Activated CD4-positive, alpha-beta T cell treated with anti-CD3 and anti-CD28 coated beads, Interleukin-2, amount 50 U/mL, for 16 hours (primary cell): Measurements from ENCODE around the gene CNPY4.
"Not testable (repeated sequence)": the region's sequence is repeated elsewhere in the genome, so short reads cannot be mapped to it uniquely, and the experiment has no call there.

ENCODE experiments used
- DNase-seq: peaks from one replicate; pipeline ENCODE4 v3.0.0-alpha.2; 2020

The CNPY4 gene

GRCh38 chr7:100122067-100122466 lies 2.6 kb downstream of the CNPY4 start:
- DNase-seq: no peak

DNA sequence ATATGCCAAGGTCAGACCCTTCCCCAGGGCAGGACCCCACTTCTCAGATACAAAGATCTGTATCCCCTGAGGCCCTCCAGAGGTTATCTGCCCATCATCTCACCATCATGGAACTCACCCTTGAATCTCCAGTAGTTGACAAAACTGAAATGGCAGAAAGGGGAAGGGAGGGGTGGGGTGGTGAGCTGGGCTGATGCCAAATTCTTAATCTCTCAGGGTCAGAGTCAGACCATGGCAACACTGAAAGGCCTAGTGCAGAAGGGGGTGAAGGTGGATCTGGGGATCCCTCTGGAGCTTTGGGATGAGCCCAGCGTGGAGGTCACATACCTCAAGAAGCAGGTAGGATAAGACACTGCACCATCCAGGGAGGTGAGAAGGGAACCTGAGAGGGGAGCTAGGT lies 3.1 kb downstream of the CNPY4 start:
- DNase-seq: no peak

DNA sequence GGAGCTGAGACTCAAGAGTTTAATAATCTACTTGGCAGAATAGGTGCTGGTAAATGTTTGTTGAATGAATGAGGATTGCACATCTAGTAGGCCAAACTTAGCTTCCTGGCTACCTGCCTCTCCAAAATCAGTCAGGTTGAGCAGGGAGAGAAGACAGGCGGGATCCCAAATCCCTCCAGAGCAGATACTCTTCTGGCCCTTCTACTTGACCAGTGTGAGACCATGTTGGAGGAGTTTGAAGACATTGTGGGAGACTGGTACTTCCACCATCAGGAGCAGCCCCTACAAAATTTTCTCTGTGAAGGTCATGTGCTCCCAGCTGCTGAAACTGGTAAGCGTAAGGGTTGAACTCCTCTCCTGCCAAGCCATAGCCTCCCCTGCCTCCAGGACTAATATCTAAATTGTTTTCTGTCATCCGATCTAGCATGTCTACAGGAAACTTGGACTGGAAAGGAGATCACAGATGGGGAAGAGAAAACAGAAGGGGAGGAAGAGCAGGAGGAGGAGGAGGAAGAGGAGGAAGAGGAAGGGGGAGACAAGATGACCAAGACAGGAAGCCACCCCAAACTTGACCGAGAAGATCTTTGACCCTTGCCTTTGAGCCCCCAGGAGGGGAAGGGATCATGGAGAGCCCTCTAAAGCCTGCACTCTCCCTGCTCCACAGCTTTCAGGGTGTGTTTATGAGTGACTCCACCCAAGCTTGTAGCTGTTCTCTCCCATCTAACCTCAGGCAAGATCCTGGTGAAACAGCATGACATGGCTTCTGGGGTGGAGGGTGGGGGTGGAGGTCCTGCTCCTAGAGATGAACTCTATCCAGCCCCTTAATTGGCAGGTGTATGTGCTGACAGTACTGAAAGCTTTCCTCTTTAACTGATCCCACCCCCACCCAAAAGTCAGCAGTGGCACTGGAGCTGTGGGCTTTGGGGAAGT lies 5.1 kb downstream of the CNPY4 start:
- DNase-seq: no peak

GRCh38 chr7:100126239-100126930 lies 7.0 kb downstream of the CNPY4 start:
- no peak for DNase-seq

- DNase-seq: peak; percentile 92
These were observed 7.8 kb downstream of the CNPY4 start, which contains the start of gene MBLAC1 for GRCh38 chr7:100126931-100127865. MBLAC1 (plus strand) TSS chr7:100126967; CDS start chr7:100127396, 429 bp downstream.

DNA sequence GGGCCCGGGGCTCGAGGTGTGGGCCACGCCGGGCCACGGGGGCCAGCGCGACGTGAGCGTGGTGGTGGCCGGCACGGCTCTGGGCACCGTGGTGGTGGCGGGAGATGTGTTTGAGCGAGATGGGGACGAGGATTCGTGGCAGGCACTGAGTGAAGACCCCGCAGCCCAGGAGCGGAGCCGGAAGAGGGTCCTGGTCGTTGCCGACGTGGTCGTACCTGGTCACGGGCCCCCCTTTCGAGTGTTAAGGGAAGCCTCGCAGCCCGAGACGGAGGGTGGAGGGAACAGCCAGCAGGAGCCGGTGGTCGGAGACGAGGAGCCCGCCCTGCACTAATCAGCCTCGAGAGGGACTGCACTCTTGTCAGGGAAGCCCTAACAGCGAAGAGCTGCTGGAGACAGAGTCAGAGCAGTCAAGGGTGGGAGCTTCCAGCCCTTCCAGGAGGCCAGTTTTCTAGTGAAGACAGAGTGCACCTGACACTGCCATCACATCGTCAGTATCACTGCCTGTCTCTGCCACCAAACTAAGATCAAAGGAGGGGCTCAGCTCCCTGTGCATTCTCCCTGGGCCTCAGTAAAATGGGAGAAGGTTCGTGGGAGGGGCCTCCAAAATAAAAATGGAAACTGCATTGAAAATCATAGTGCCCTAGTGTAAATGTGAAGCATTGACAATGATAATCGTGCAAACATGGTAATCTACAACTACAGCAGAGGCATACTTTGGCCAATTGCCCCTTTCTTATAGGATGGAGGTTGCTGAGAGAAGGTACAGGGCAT lies 8.6 kb downstream of the CNPY4 start:
- no peak for DNase-seq

- no peak for DNase-seq
These were observed 9.2 kb downstream of the CNPY4 start for GRCh38 chr7:100128637-100128963.

DNA sequence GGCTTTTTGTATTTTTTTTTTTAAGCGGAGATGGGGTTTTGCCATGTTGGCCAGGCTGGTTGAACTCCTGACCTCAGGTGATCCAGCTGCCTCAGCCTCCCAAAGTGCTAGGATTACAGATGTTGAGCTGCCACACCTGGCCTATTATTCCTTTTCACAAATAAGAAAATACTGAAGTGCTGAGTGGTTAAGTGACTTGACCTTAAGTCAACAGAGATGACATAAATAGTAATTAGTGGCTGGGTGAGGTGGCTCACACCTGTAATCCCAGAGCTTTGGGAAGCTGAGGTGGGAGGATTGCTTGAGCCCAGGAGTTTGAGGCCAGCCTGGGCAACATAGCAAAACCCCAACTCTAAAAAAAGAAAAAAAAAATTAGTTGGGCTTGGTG lies 10.8 kb downstream of the CNPY4 start:
- DNase-seq: not testable (repeated sequence)

GRCh38 chr7:100130608-100131453 lies 11.4 kb downstream of the CNPY4 start:
- DNase-seq: peak; percentile 81

DNA sequence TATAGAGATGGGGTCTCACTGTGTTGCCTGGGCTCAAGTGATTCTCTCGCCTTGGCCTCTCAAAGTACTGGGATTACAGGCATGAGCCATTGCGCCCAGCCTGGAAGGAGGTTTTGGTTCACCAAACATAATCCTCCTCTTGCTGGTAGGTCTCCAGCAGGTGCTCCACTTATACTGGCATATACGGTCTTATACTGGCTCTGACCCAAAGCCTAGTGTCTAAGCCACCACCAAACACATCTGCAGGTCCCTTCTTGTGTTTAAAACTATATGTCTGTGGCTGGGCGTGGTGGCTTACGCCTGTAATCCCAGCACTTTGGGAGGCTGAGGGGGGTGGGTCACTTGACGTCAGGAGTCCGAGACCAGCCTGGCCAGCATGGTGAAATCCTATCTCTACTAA lies 12.7 kb downstream of the CNPY4 start:
- no peak for DNase-seq

GRCh38 chr7:100132697-100133151 lies 13.3 kb downstream of the CNPY4 start:
- DNase-seq: peak; percentile 71

GRCh38 chr7:100137851-100138760 lies 18.7 kb downstream of the CNPY4 start:
- DNase-seq: no peak

GRCh38 chr7:100141555-100141949 lies 22.1 kb downstream of the CNPY4 start:
- DNase-seq: no peak

DNA sequence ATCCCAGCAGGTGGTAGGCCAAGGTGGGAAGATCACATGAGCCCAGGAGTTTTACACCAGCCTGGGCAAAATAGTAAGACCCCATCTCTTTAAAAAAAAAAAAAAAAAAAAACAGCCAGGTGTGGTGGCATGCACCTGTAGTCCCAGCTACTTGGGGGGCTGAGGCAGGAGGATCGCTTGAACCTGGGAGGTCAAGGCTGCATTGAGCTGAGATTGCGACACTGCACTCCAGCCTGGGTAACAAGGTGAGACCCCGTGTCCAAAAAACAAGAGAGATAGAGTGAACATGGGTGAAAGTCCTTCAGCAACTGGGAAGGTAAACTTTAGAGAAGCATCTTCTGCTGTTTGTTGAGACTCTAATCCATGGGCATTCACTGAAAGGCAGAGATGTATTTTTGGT lies 23.0 kb downstream of the CNPY4 start:
- no peak for DNase-seq

DNA sequence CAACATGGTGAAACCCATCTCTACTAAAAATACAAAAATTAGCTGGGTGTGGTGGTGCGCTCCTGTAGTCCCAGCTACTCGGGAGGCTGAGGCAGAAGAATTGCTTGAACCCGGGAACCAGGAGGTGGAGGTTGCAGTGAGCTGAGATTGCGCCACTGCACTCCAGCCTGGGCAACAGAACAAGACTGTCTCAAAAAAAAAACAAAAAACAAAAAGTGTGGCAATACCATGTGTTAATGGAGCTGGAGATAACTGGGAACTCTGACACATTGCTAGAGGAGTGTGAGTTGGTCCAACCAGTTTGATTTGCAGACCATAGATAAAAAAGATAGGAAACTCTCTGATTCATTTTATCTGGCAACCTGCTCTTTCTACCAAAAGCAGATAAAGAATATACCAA lies 26.9 kb downstream of the CNPY4 start:
- DNase-seq: not testable (repeated sequence)

GRCh38 chr7:100147278-100147677 lies 27.8 kb downstream of the CNPY4 start:
- DNase-seq: no peak

- no peak for DNase-seq
These were observed 28.8 kb downstream of the CNPY4 start for GRCh38 chr7:100148225-100148558.

DNA sequence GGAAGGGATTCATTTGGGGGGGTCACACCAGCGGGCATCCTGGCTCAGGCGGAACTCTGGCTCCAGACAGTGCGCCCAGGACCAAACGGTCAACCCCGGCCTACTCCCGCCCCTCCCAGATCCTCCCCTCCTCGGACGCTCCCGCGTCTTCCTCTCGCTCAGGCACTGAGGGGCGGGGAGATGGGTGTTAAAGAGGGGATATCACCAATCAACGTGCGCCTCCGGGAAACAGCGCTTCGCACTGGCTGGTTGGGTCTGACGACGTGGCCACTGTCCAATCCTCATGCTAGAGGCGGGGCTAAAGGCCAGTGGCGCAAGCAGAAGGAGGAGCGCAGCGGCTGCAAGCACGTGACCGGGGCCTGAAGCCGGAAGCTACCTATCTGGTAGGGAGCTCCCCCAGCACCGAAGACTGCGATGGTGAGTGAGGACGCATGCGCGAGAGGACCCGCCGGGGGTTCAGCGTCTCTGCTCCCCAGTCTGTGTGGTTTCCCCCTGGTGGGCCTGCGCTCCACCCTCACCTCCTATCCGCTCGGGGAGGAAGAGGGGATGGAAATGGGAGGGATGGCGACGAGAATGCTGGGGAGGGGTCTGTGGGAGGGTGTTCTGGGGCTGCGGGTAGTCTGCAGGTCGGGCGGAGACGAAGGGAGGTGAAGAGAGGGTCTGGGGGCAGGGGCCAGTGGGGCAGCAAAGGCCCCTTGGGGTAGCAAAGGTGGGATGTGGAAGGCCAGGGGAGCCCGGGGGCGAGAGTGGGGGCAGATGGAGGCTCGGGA lies 29.3 kb downstream of the CNPY4 start, which contains the start of gene LAMTOR4:
Gene LAMTOR4, plus strand, starts transcription at position 360 of the 770 bp plus-strand sequence. Its CDS starts 55 bp downstream, at position 415.
- DNase-seq: peak; percentile 100

- DNase-seq: no peak
These were observed 33.0 kb downstream of the CNPY4 start for GRCh38 chr7:100152404-100152803.
